Measurements from ENCODE around the gene TRMO. TPM values are rescaled to one million over a fixed set of nuclear protein-coding genes. Genes with fewer than 3 reads are reported as not detected.

TRMO gene
- total and polyA plus RNA-seq, 2 of the 13 experiments (the other 11 are each of a cell fraction or from before 2014, with no cell fraction given) = 8.7 to 18.6 TPM

DNA sequence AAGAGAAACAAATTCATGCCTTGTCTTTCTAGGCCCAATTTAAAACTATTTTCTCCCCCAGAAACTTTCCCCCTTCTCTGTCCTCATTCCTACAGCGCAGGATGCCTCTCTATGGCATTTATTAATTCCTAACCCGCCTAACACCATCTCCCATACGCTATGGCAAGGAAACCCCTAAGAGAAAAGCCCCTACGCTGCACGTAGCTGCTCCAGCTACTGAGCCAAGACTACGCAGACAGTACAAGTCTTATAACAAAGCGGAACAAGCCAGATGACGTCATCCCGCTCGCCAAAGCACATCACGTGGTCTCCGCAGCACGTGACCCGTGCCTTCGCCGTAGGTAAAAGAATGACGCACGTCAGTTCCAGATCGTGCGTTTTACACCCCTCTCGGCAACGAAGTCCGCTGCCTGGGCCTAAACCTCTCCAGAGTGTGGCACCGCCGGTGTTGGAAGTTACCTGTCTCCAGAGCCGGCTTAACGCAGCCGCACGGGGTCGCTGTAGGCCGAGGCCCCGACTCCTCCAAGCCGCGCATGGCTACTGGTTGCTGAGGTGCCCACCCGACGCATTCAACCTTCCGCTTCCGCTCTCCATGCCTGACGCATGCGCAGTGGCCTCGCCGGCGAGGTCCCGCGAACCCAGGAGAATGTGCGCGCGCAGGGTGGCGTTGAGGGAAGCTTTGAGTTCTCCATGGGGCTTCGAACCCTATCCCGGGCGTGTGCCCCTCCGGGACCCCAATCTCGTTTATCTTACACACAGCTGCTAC lies at the start of gene TRMO (continued):
- no peak; the same call in 1 of the 2 replicates for TF ChIP-seq ARHGAP35 (CRISPR knock-in tag; IDR thresholded peaks at IDR 0.05; ENCODE audit: borderline replicate concordance)
- 0 out of 2 replicates have a peak, but pooled peaks have one; percentile 14 for TF ChIP-seq ZNF292 (CRISPR knock-in tag; IDR thresholded peaks at IDR 0.05; ENCODE audit: borderline replicate concordance, low read depth)
- peak; percentile 91; the same call in 1 of the 2 replicates for TF ChIP-seq MED13 (CRISPR knock-in tag; IDR thresholded peaks at IDR 0.05)
- TF ChIP-seq MEIS1 (CRISPR knock-in tag; IDR thresholded peaks at IDR 0.05; ENCODE audit: borderline replicate concordance) = peak; percentile 91
- TF ChIP-seq TCF12 (IDR thresholded peaks at IDR 0.05) = no peak
- TF ChIP-seq TCF12 (CRISPR knock-in tag; IDR thresholded peaks at IDR 0.05) = no peak
- TF ChIP-seq, protein P1, sequence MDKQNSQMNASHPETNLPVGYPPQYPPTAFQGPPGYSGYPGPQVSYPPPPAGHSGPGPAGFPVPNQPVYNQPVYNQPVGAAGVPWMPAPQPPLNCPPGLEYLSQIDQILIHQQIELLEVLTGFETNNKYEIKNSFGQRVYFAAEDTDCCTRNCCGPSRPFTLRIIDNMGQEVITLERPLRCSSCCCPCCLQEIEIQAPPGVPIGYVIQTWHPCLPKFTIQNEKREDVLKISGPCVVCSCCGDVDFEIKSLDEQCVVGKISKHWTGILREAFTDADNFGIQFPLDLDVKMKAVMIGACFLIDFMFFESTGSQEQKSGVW (CRISPR knock-in tag; IDR thresholded peaks at IDR 0.05; ENCODE audit: borderline replicate concordance) = no peak
- TF ChIP-seq NFIB (CRISPR knock-in tag; IDR thresholded peaks at IDR 0.05; ENCODE audit: borderline replicate concordance) = no peak
- TF ChIP-seq, protein P2, sequence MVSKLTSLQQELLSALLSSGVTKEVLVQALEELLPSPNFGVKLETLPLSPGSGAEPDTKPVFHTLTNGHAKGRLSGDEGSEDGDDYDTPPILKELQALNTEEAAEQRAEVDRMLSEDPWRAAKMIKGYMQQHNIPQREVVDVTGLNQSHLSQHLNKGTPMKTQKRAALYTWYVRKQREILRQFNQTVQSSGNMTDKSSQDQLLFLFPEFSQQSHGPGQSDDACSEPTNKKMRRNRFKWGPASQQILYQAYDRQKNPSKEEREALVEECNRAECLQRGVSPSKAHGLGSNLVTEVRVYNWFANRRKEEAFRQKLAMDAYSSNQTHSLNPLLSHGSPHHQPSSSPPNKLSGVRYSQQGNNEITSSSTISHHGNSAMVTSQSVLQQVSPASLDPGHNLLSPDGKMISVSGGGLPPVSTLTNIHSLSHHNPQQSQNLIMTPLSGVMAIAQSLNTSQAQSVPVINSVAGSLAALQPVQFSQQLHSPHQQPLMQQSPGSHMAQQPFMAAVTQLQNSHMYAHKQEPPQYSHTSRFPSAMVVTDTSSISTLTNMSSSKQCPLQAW (CRISPR knock-in tag; IDR thresholded peaks at IDR 0.05) = peak; percentile 95
- TF ChIP-seq FOXK2 (IDR thresholded peaks at IDR 0.05) = no peak
- TF ChIP-seq ZFP62 (CRISPR knock-in tag; IDR thresholded peaks at IDR 0.05) = no peak
- TF ChIP-seq RFXANK (CRISPR knock-in tag; IDR thresholded peaks at IDR 0.05) = peak; percentile 77; the same call in 1 of the 2 replicates
- no peak for TF ChIP-seq IKZF1 (IDR thresholded peaks at IDR 0.05)
- peak; percentile 81 for TF ChIP-seq IKZF4 (CRISPR knock-in tag; IDR thresholded peaks at IDR 0.05; ENCODE audit: borderline replicate concordance, low read depth, not compliant biosample characterization)
- TF ChIP-seq, protein P3, sequence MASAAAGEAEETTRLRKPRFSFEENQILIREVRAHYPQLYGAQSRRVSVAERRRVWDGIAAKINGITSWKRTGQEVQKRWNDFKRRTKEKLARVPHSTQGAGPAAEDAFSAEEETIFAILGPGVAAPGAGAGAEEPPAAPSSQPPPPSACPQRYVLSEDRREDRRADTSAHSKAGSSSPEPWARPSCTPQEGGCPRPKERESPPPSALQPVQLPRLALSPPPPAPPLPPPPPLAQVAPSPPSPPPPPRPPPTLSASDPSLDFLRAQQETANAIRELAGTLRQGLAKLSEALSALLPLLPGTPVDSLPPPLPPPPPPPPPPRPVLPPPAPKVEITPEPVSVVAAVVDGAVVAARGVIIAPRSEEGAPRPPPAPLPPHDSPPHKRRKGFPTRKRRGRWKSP (CRISPR knock-in tag; IDR thresholded peaks at IDR 0.05) = peak; percentile 72
- TF ChIP-seq, protein P4, sequence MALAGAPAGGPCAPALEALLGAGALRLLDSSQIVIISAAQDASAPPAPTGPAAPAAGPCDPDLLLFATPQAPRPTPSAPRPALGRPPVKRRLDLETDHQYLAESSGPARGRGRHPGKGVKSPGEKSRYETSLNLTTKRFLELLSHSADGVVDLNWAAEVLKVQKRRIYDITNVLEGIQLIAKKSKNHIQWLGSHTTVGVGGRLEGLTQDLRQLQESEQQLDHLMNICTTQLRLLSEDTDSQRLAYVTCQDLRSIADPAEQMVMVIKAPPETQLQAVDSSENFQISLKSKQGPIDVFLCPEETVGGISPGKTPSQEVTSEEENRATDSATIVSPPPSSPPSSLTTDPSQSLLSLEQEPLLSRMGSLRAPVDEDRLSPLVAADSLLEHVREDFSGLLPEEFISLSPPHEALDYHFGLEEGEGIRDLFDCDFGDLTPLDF (CRISPR knock-in tag; IDR thresholded peaks at IDR 0.05) = peak; percentile 69; the same call in 1 of the 2 replicates
- no peak for TF ChIP-seq ZNF660 (CRISPR knock-in tag; IDR thresholded peaks at IDR 0.05; ENCODE audit: borderline replicate concordance, low read depth)
- peak; percentile 76 for TF ChIP-seq CEBPG (CRISPR knock-in tag; IDR thresholded peaks at IDR 0.05)
- TF ChIP-seq ZNF484 (CRISPR knock-in tag; IDR thresholded peaks at IDR 0.05; ENCODE audit: borderline replicate concordance, low read depth) = 0 out of 2 replicates have a peak, but pooled peaks have one; percentile 64
- TF ChIP-seq ZNF891 (CRISPR knock-in tag; IDR thresholded peaks at IDR 0.05) = peak; percentile 98
- TF ChIP-seq, protein P5, sequence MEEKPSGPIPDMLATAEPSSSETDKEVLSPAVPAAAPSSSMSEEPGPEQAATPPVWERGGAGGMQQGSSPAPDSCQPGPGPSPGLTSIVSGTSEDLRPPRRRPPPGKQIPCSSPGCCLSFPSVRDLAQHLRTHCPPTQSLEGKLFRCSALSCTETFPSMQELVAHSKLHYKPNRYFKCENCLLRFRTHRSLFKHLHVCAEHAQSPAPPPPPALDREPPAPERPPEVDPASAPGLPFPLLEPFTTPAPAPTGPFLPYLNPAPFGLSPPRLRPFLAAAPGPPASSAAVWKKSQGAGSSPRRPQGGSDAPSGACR (CRISPR knock-in tag; IDR thresholded peaks at IDR 0.05) = peak; percentile 95
- TF ChIP-seq, protein P6, sequence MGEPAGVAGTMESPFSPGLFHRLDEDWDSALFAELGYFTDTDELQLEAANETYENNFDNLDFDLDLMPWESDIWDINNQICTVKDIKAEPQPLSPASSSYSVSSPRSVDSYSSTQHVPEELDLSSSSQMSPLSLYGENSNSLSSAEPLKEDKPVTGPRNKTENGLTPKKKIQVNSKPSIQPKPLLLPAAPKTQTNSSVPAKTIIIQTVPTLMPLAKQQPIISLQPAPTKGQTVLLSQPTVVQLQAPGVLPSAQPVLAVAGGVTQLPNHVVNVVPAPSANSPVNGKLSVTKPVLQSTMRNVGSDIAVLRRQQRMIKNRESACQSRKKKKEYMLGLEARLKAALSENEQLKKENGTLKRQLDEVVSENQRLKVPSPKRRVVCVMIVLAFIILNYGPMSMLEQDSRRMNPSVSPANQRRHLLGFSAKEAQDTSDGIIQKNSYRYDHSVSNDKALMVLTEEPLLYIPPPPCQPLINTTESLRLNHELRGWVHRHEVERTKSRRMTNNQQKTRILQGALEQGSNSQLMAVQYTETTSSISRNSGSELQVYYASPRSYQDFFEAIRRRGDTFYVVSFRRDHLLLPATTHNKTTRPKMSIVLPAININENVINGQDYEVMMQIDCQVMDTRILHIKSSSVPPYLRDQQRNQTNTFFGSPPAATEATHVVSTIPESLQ (CRISPR knock-in tag; conservative IDR thresholded peaks at IDR 0.05) = no peak
- TF ChIP-seq GZF1 (CRISPR knock-in tag; IDR thresholded peaks at IDR 0.05) = peak; percentile 41; the same call in 1 of the 2 replicates
